ENCODE measurements around the gene DOCK2.

GRCh38 chr5:170006021-170006420 lies 368.9 kb downstream of the DOCK2 start:
- TF ChIP-seq CTCF (IDR thresholded peaks at IDR 0.05; ENCODE audit: insufficient read depth, low read length, poor library complexity, severe bottlenecking) (no peak), EZH2phosphoT487 (conservative IDR thresholded peaks at IDR 0.05; ENCODE audit: low read length) (no peak)
